GM18502 (cell line): ENCODE measurements around the gene PHACTR4.
A peak's percentile ranks its signal among the peaks of the same experiment; 100 is the strongest.
"Not testable (repeated sequence)": the region's sequence is repeated elsewhere in the genome, so short reads cannot be mapped to it uniquely, and the experiment has no call there.

Experiments
- ATAC-seq: cut with Tn5 transposase; IDR thresholded peaks from one replicate; pipeline ENCODE4 v1.9.1; 2021; ENCODE audit warnings: mild to moderate bottlenecking; ENCODE audit not compliant: unreplicated experiment, poor library complexity

Gene PHACTR4

DNA sequence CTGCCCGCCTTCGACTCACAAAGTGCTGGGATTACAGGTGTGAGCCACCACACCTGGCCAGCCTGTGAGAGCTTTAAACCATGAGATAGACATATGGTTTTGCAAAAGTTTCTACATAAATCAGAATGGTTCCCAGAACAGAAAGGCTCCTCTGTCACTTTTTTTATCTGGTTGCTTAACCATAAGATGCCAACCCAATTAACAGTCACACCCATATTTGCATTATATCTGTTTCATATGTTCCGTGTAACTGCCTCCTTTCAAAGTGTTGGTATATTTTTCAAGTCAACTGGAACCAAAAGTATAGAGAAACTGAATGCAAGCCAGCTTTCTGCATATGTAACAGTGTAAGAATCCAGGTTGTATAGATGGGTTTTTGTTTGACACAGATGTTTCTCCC lies 112.6 kb downstream of the PHACTR4 start:
- no peak for ATAC-seq

DNA sequence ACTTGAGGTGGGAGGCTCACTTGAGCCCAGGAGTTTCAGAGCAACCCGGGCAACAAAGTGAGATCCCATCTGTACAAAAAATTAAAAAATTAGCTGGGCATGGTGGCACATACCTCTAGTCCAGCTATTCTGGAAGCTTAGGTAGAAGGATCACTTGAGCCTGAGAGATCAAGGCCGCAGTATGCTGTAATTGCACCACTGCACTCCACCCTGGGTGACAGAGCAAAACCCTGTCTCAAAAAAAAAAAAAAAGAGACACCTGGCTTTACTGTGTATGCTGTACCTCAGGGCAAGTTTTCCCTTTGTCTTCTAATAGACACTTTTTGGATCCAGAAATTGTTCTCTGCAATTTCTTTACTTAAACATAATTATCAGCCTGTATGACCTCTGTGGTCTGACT lies 113.2 kb downstream of the PHACTR4 start:
- ATAC-seq = no peak

GRCh38 chr1:28494737-28495136 lies 125.2 kb downstream of the PHACTR4 start:
- ATAC-seq = no peak

- no peak for ATAC-seq
Measured at GRCh38 chr1:28499553-28499952, 130.0 kb downstream of the PHACTR4 start.

DNA sequence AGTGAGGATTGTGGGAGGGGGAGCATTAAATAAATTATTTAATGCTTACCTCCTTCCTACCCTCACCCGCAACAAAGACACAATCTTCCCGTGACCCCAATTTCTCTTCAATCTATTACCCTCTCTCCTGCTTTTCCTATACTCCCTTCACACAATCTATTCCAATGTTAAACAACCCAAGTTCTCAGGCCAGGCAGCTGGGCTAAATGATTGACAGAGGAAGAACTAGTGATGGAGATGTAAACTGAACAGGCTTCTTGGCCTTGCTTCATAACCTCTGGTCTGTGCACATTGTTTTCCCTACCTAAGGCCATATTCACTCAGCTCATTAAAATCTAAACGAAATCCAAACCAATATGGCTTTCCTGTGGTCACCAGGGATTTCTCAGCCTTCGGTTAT lies 132.4 kb downstream of the PHACTR4 start:
- no peak for ATAC-seq

DNA sequence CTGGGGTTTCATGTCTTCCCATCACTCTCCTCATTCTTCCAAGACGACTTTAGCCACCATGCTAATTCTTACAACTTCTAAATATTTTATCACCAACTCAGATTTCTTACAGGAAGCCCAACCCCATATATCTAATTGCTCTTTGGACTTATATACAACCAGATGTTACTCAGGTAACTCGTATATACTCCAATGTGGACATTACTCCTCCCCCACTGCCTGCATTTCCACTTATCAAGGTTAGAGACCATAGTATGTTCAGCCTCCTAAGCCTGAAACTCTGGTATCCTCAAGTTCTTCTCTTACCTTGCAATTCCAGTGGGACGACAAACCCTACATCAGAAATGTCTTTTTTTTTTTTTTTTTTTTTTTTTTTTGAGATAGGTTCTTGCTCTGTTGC lies 133.6 kb downstream of the PHACTR4 start:
- no peak for ATAC-seq

- ATAC-seq = peak; percentile 73
Measured at GRCh38 chr1:28505406-28506187, 136.1 kb downstream of the PHACTR4 start, which contains the start of gene RCC1. TSS of gene RCC1 (plus strand) at chr1:28506043. CDS start at chr1:28529867, 23,824 bp downstream.

DNA sequence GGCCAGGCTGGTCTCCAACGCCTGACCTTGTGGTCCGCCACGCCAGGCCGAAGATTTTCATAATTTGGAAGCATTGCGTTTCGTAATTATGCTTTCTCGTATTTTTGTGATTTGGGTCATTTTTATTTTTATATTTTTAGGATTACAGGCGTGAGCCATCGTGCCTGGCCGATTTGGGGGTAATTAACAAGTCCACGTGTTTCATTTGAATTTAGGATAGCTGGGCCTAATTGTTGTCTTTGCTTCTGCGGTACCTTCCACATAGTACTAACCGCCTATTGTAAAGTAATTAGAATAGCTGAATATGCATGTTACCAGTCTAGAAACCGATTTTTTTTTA lies 137.3 kb downstream of the PHACTR4 start:
- no peak for ATAC-seq

GRCh38 chr1:28507247-28507645 lies 137.7 kb downstream of the PHACTR4 start:
- no peak for ATAC-seq

DNA sequence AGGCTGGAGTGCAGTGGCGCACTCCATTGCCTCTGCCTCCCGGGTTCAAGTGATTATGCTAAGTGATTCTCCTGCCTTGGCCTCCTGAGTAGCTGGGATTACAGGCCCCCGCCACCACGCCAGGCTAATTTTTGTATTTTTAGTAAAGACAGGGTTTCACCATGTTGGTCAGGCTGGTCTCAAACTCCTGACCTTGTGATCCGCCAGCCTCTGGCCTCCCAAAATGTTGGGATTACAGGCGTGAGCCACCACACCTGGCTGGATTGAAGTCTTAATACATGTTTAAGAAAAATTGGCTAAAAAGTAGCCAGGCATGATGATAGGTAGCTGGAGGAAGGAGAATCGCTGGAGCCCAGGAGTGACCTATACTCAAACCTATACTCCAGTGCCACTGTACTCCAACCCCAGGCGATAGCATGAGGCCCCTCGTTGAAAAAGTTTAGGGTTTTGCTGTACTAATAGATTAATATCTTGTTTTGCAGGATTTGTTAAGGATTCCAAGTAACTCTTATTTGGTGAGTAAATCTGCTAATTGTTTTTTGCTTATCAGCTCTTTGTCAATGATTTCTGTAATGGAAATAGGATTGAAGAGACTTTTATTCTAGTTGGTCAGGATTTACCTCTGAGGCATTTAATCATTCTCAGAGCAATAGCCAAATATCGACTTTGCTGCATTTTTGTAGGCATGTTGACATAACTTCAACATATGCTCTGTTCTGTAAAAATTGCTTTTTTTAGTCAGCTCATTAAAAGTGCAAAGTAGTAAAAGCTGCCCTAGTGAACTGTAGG lies 138.3 kb downstream of the PHACTR4 start:
- no peak for ATAC-seq

- no peak for ATAC-seq
Measured at GRCh38 chr1:28508435-28508754, 138.9 kb downstream of the PHACTR4 start.

- ATAC-seq = no peak
Measured at GRCh38 chr1:28509705-28510272, 140.2 kb downstream of the PHACTR4 start.

DNA sequence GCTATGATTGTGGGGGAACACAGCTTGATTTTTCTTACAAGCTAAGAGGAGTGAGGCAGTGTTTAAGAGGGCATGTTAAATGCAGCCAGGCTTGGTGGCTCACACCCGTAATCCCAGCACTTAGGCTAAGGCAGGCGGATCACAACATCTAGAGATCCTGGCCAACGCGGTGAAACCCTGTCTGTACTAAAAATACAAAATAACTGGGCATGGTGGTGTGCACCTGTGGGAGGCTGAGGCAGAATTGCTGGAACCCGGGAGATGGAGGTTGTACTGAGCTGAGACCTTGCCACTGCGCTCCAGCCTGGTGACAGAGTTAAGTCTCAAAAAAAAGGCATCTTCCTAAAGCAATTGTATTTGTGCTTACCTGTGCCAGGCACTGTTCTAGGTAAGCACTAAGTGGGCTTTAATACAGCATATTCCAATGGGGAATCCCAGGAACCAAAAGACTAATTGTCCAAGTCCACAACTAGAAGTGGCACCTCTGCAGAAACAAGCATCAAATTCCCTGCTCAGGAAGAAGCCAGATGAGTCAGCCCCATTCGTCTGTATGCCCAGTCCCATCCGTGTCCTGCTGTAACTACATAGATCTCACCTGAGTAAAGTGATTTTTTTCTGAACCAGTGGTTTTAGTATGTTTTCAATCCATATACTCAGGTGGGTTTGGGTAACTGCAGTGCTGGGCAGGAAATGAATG lies 140.9 kb downstream of the PHACTR4 start:
- no peak for ATAC-seq

DNA sequence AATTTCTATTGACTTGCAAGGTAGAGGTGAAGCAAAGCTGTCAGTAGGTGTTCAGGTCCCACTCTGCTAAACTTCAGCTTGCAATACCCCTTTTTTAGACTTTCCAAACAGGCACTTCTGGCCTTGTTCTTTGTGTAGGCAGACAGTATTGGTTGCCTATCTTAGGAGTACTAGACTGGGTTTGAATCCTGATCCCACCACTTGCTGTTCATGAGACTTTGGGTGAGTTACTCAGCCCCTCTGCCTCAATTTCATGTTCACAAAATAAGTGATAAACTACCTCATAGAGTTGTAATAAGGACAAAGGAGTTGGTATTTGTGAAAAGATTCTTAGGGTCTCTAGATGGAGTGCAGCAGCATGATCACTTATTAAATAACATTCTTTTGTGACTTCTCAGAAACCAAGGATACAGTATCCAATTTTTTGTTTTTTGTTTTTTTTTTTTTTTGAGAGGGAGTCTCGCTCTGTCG lies 141.5 kb downstream of the PHACTR4 start:
- ATAC-seq = no peak

DNA sequence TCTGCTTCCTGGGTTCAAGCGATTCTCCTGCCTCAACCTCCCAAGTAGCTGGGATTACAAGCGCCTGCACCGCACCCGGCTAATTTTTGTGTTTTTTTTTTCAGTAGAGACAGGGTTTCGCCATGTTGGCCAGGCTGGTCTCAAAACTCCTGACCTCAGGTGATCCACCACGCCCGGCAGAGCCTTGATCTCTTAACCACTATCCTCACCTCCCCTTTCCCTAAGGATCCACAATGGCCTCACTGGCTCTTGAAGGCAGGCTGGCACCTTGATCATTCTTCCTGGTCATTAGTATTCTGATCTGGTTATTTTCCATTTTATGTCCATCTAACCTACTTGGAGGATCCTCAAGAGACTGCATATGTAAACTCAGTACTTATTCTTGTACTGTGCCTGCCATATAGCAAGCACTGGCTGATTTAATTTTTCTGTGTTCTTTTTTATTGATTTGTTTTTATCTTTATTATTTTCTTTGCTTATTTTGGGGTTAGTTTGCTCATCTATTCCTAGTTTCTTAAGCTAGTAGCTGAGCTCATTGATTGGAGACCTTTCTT lies 142.6 kb downstream of the PHACTR4 start:
- no peak for ATAC-seq

DNA sequence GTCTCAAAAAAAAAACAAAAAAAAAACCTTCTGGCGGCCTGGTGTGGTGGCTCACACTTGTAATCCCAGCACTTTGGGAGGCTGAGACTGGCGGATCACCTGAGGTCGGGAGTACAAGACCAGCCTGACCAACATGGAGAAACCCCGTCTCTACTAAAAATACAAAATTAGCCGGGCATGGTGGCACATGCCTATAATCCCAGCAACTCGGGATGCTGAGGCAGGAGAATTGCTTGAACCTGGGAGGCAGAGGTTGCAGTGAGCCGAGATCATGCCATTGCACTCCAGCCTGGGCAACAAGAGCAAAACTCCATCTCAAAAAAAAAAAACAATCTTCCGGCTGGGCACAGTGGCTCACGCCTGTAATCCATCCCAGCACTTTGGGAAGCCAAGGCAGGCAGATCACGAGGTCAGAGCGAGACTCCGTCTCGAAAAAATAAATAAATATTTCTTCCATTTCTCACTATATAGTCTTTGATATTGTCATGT lies 144.9 kb downstream of the PHACTR4 start:
- not testable (repeated sequence) for ATAC-seq

DNA sequence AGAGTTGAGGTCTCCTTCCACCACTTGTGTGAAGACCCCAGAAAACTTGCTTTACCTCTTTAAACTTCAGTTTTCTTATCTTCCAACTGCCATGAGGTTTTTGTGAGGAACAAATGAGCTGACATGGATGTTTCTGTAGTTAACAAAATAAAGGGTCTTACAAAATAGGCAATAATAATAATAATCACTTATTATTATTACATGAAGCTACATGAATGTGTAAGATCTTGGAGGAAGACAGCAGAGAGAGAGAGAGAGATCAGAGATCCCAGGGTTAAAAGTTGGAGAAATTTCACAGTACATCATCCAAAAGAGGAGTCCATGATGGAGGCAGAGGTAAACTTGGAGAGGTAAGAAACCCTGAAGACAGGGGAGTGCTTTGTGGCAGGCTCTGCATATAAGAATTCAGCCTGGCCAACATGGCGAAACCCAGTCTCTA lies 147.0 kb downstream of the PHACTR4 start:
- ATAC-seq = no peak

- peak; percentile 2 for ATAC-seq
Measured at GRCh38 chr1:28517649-28517999, 148.1 kb downstream of the PHACTR4 start.

DNA sequence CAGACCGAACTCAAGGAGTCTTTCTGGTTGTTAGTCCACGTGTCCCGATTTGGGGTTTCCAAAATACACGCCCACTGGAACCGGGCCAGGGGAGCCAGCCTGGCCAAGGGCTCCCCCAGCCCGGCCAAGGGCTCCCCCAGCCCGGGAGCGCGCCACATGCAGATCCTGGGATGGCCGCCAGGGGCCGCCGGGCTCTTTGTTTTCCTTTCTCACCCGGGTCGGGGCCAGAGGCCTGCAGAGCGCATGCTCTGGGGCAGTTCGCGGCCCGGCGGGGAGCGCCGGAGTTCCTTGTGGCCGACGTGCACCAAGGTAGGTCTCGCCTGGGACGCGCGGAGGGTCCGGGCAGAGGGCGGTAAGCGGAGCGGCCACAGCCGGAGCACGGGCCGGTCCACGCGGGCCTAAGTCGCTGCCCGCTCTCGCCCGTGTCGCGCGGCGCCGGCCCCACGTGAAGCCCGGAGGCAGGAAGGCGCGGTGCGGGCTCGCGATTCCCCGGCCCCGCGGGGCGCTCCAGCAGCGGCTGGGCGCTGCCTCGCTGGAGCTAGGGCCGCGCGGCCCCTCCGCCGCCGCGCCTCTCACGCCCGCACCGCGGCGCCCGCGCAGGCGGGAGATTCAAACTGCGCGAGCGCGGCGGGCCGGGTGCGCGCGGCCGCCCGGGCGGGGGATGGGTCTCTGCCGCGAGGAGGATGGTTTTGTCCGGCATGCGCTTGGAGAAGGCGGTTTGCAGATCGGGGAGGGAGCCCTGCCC lies 148.6 kb downstream of the PHACTR4 start:
- peak; percentile 62 for ATAC-seq
